Cerebellar nuclear complex (tissue), 1 donor: ENCODE data around the gene NANOS3.

Experiments used
- DNase-seq, 2 experiments: peaks; one replicate each; lab custom pipeline; 2025; lab: John Stamatoyannopoulos, UW

NANOS3 gene

GRCh38 chr19:13885826-13886365 lies 9.0 kb downstream of the NANOS3 start:
- DNase-seq, result no peak

GRCh38 chr19:13887018-13887436 lies 10.1 kb downstream of the NANOS3 start:
- DNase-seq, result no peak

- no peak for DNase-seq
These were observed 10.6 kb downstream of the NANOS3 start for GRCh38 chr19:13887517-13887916.

GRCh38 chr19:13888281-13888680 lies 11.3 kb downstream of the NANOS3 start:
- peak in 1 of 2 experiments; percentile 10 for DNase-seq

GRCh38 chr19:13890136-13890535 lies 13.2 kb downstream of the NANOS3 start:
- no peak for DNase-seq

- DNase-seq, result no peak
These were observed 15.9 kb downstream of the NANOS3 start for GRCh38 chr19:13892870-13893269.

GRCh38 chr19:13894552-13894951 lies 17.6 kb downstream of the NANOS3 start:
- DNase-seq, result no peak

- no peak for DNase-seq
These were observed 19.3 kb downstream of the NANOS3 start for GRCh38 chr19:13896227-13896626.

- no peak for DNase-seq
These were observed 22.5 kb downstream of the NANOS3 start for GRCh38 chr19:13899393-13899792.

- DNase-seq, result no peak
These were observed 23.1 kb downstream of the NANOS3 start for GRCh38 chr19:13899912-13900584.

- no peak for DNase-seq
These were observed 26.1 kb downstream of the NANOS3 start for GRCh38 chr19:13902993-13903555.

- DNase-seq, result peak; percentile 39 to 63
These were observed 28.9 kb downstream of the NANOS3 start, which contains the start of the genes BRME1 and CC2D1A for GRCh38 chr19:13905634-13906520. Gene BRME1, minus strand, starts transcription at chr19:13906117. Its CDS starts 1,225 bp downstream, at chr19:13904892. Gene CC2D1A, plus strand, starts transcription at chr19:13906201. Its CDS starts 241 bp downstream, at chr19:13906442.

- no peak for DNase-seq
These were observed 29.6 kb downstream of the NANOS3 start for GRCh38 chr19:13906521-13906904.

- DNase-seq, result no peak
These were observed 30.0 kb downstream of the NANOS3 start for GRCh38 chr19:13906910-13907309.

GRCh38 chr19:13908674-13909073 lies 31.7 kb downstream of the NANOS3 start:
- DNase-seq, result no peak

- no peak for DNase-seq
These were observed 32.5 kb downstream of the NANOS3 start for GRCh38 chr19:13909430-13909829.

- no peak for DNase-seq
These were observed 36.4 kb downstream of the NANOS3 start for GRCh38 chr19:13913352-13913751.

GRCh38 chr19:13914777-13915176 lies 37.8 kb downstream of the NANOS3 start:
- DNase-seq, result no peak

GRCh38 chr19:13917888-13918406 lies 41.0 kb downstream of the NANOS3 start:
- no peak for DNase-seq

GRCh38 chr19:13918726-13919411 lies 41.9 kb downstream of the NANOS3 start:
- DNase-seq, result no peak

GRCh38 chr19:13920524-13920923 lies 43.6 kb downstream of the NANOS3 start:
- no peak for DNase-seq
